Loucy (cell line): ENCODE measurements around the gene CRYBB3.

Experiments
- EZH2phosphoT487 ChIP-seq: fragments of 200-600 bp; IDR thresholded peaks from 2 replicates; pipeline ENCODE4 v1.6.1; 2018; ENCODE audit warnings: antibody characterized with exemption, mild to moderate bottlenecking, moderate library complexity, borderline replicate concordance
- TF ChIP-seq, protein P1 (sequence below): fragments of 200-600 bp; sonication (generic); conservative IDR thresholded peaks from 2 replicates; pipeline ENCODE4 v1.5.1; 2014; ENCODE audit warnings: mild to moderate bottlenecking, antibody characterized with exemption, low read length

DNA sequence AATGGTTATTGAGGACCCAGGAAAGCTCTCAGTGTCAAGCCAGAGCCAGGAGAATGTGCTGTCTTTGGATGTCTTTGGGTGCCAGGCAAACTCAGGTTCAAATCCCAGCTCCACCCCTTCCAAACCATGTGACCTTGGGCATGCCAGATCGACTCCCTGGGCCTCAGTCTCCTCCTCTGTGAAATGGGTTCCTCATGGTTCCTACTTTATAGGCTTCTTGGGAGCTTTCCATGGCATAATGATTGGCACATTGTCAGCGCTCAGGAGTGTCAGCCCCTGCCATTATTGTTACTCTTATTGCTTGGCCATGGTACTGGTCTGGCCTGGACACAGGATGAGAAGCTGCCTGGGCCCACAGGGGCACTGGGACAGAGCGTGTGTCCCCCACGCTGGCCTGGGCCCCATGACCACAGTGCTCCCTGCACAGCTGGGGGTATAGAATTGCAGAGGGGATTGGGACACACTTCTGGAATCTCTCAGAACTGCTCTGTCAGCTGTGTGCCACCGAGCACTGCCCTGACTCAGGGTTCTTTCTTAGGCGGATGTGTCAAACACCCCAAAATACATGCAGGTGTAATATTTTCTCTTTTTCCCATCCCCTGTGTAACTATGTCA is 37.6 kb upstream of the CRYBB3 start:
- TF ChIP-seq, protein P1, sequence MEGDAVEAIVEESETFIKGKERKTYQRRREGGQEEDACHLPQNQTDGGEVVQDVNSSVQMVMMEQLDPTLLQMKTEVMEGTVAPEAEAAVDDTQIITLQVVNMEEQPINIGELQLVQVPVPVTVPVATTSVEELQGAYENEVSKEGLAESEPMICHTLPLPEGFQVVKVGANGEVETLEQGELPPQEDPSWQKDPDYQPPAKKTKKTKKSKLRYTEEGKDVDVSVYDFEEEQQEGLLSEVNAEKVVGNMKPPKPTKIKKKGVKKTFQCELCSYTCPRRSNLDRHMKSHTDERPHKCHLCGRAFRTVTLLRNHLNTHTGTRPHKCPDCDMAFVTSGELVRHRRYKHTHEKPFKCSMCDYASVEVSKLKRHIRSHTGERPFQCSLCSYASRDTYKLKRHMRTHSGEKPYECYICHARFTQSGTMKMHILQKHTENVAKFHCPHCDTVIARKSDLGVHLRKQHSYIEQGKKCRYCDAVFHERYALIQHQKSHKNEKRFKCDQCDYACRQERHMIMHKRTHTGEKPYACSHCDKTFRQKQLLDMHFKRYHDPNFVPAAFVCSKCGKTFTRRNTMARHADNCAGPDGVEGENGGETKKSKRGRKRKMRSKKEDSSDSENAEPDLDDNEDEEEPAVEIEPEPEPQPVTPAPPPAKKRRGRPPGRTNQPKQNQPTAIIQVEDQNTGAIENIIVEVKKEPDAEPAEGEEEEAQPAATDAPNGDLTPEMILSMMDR: no peak
- TF ChIP-seq EZH2phosphoT487: no peak
